CD14-positive monocyte (primary cell): ENCODE data around the gene ASAP3. TPM values are rescaled to one million over a fixed set of nuclear protein-coding genes. Genes with fewer than 3 reads are reported as not detected.

Experiments used
- DNase-seq, 3 donors: peaks; one replicate each; pipeline ENCODE4 v3.0.0-alpha.2; 2011 to 2022
- H2AFZ ChIP-seq: 2 replicates; pipeline ENCODE4 v1.6.0; 2012; ENCODE audit warnings: mild to moderate bottlenecking, low read depth, low read length, inconsistent platforms; ENCODE audit not compliant: insufficient read depth, poor library complexity, severe bottlenecking
- H3K27ac ChIP-seq, 2 donors: 1 replicate in 1 of 2; 2 replicates in 1 of 2; pipeline ENCODE4 v1.5.1; 2012 to 2013; ENCODE audit warnings: low read length in 2 of 2, control low read depth in 1 of 2, inconsistent platforms in 1 of 2, low read depth in 1 of 2, mild to moderate bottlenecking in 1 of 2
- H3K27me3 ChIP-seq, 2 donors: one replicate each; pipeline versions ENCODE4 v1.6.0 to v1.6.1; 2011 to 2013; ENCODE audit warnings: low read length in 2 of 2; ENCODE audit not compliant: control insufficient read depth in 2 of 2, insufficient read depth in 2 of 2
- H3K36me3 ChIP-seq, 2 donors: replicated peaks in 1 of 2; 1 replicate in 1 of 2; 2 replicates in 1 of 2; pipeline versions ENCODE4 v1.5.1 to v1.6.1; 2012 to 2013; ENCODE audit warnings: low read length in 2 of 2, control low read depth in 1 of 2, inconsistent platforms in 1 of 2, mild to moderate bottlenecking in 1 of 2; ENCODE audit not compliant: insufficient read depth in 2 of 2, control insufficient read depth in 1 of 2
- H3K4me1 ChIP-seq, 2 donors: 1 replicate in 1 of 2; 2 replicates in 1 of 2; pipeline versions ENCODE4 v1.5.1 to v1.6.1; 2012 to 2013; ENCODE audit warnings: low read length in 2 of 2, control low read depth in 1 of 2, inconsistent platforms in 1 of 2, mild to moderate bottlenecking in 1 of 2, moderate library complexity in 1 of 2; ENCODE audit not compliant: insufficient read depth in 2 of 2, control insufficient read depth in 1 of 2
- H3K4me2 ChIP-seq: replicated peaks from 2 replicates; pipeline ENCODE3; 2012; ENCODE audit warnings: low read length, moderate library complexity, mild to moderate bottlenecking; ENCODE audit not compliant: poor library complexity, severe bottlenecking; ENCODE audit errors: extremely low read depth
- H3K4me3 ChIP-seq, 3 experiments: fragments of 200-600 bp in 1 of 3; sonication (generic) in 1 of 3; replicated peaks in 1 of 3; 1 replicate in 2 of 3; 2 replicates in 1 of 3; pipeline ENCODE4 v1.5.1; 2011 to 2013; ENCODE audit warnings: low read length in 3 of 3, mild to moderate bottlenecking in 3 of 3, control low read depth in 2 of 3, low read depth in 2 of 3, inconsistent platforms in 1 of 3, moderate library complexity in 1 of 3
- H3K79me2 ChIP-seq: 2 replicates; pipeline ENCODE4 v1.6.0; 2012; ENCODE audit warnings: mild to moderate bottlenecking, control low read depth, inconsistent platforms, low read length, moderate library complexity; ENCODE audit not compliant: insufficient read depth
- H3K9ac ChIP-seq: 2 replicates; pipeline ENCODE4 v1.6.0; 2017; ENCODE audit warnings: low read length, mild to moderate bottlenecking; ENCODE audit not compliant: insufficient read depth, poor library complexity, severe bottlenecking
- H3K9me3 ChIP-seq, 2 donors: replicated peaks in 1 of 2; 1 replicate in 1 of 2; 2 replicates in 1 of 2; pipeline versions ENCODE4 v1.5.1 to v1.6.1; 2012 to 2013; ENCODE audit warnings: low read length in 2 of 2, control low read depth in 1 of 2; ENCODE audit not compliant: control insufficient read depth in 1 of 2, insufficient read depth in 1 of 2
- H4K20me1 ChIP-seq: 2 replicates; pipeline ENCODE4 v1.6.0; 2012; ENCODE audit warnings: mild to moderate bottlenecking, low read length, control low read depth, moderate library complexity; ENCODE audit not compliant: insufficient read depth
- H3K27ac Mint-ChIP-seq, 7 donors: one replicate each; pipeline ENCODE4 v1.8.0; 2020; ENCODE audit warnings: mild to moderate bottlenecking in 7 of 7, mixed read lengths in 7 of 7, moderate library complexity in 6 of 7, inconsistent platforms in 2 of 7
- H3K27me3 Mint-ChIP-seq, 3 donors: one replicate each; pipeline ENCODE4 v1.8.0; 2021 to 2022; ENCODE audit warnings: low read depth in 3 of 3, mild to moderate bottlenecking in 3 of 3, mixed read lengths in 3 of 3, moderate library complexity in 3 of 3, inconsistent platforms in 1 of 3
- H3K36me3 Mint-ChIP-seq, 2 donors: one replicate each; pipeline ENCODE4 v1.8.0; 2020; ENCODE audit warnings: mixed read lengths in 2 of 2, inconsistent platforms in 1 of 2, mild to moderate bottlenecking in 1 of 2
- H3K4me1 Mint-ChIP-seq: one replicate; pipeline ENCODE4 v1.8.0; 2020; ENCODE audit warnings: mild to moderate bottlenecking, mixed read lengths
- H3K4me3 Mint-ChIP-seq, 2 donors: one replicate each; pipeline ENCODE4 v1.8.0; 2020; ENCODE audit warnings: mild to moderate bottlenecking in 2 of 2, mixed read lengths in 2 of 2, moderate library complexity in 1 of 2
- H3K9me3 Mint-ChIP-seq, 7 donors: one replicate each; pipeline ENCODE4 v1.8.0; 2020 to 2022; ENCODE audit warnings: mixed read lengths in 7 of 7, mild to moderate bottlenecking in 6 of 7, moderate library complexity in 6 of 7, inconsistent platforms in 2 of 7
- WGBS: methylation state at CpG from one replicate; pipeline ENCODE4 v1.1.5; 2013; ENCODE audit warnings: missing lambda C conversion rate; ENCODE audit not compliant: insufficient coverage; 5-methylcytosine and 5-hydroxymethylcytosine counted together
- intact Hi-C, 2 donors: fragments of 100-400 bp; cut with micrococcal nuclease; formaldehyde crosslinking; loops; one replicate each; pipeline versions ENCODE4 v1.15.0 to v1.15.1; 2023
- polyA plus RNA-seq, 3 donors: library from polyadenylated mRNA; depleted of rRNA in 1 of 3; unstranded in 2 of 3; stranded (reverse) in 1 of 3; fragments of 300-500 nt in 2 of 3; fragments of >200 nt in 1 of 3; fragmentation: Illumina TruSeq in 2 of 3; gene quantifications; 1 replicate in 2 of 3; 2 replicates in 1 of 3; pipeline ENCODE4 v1.2.3, GENCODE V29; 2012 to 2021
- TF ChIP-seq, protein P1 (sequence below): fragments of 200-600 bp; IDR thresholded peaks from one replicate; pipeline ENCODE4 v1.8.0; 2022; ENCODE audit warnings: antibody characterized with exemption, mild to moderate bottlenecking

ASAP3 gene
- polyA plus RNA-seq, 3 donors = 0.27 to 1.1 TPM; not detected in 1

DNA sequence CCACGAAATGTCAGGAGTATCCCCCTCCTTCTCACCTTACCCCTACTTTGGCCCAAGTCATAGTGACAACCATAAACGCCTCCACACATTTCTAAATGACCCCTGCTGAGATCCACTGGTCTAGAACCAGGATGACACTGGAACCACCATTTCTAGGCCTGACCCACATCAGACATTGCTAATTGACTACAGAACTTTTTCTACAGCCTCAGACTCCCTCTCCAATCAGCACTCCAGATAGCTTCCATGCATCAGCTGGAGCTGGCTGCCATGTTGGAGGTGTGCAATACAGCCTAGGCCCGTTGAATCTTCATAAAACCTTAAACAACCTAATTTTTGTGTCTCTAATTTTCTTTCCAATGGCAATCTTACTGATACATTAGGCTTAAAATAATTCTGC, 78.0 kb downstream of the ASAP3 start:
- Histone ChIP-seq H3K79me2 (no peaks in the 10 kb centered on the region), H3K36me3 (no peaks in the 10 kb centered on the region), H3K4me2 (no peak overlapping the region), H3K4me3 (no peak overlapping the region), H3K4me1 (peaks cover 29 to 32% of the 10 kb centered on the region in 2 donors), H3K9ac (no peak overlapping the region), H3K27ac (no peak overlapping the region), H3K27me3 (no peaks in the 10 kb centered on the region), H2AFZ (no peak overlapping the region), H4K20me1 (no peaks in the 10 kb centered on the region), H3K9me3 (no peaks in the 10 kb centered on the region)
- Mint-ChIP-seq H3K27ac (no peak overlapping the region), H3K27me3 (peaks cover 1 to 3% (median 1%) of the 10 kb centered on the region in 3 donors), H3K9me3 (no peaks in the 10 kb centered on the region), H3K4me3 (no peak overlapping the region), H3K4me1 (peaks cover 35% of the 10 kb centered on the region), H3K36me3 (no peaks in the 10 kb centered on the region)
- DNase-seq = no peak
- TF ChIP-seq, protein P1, sequence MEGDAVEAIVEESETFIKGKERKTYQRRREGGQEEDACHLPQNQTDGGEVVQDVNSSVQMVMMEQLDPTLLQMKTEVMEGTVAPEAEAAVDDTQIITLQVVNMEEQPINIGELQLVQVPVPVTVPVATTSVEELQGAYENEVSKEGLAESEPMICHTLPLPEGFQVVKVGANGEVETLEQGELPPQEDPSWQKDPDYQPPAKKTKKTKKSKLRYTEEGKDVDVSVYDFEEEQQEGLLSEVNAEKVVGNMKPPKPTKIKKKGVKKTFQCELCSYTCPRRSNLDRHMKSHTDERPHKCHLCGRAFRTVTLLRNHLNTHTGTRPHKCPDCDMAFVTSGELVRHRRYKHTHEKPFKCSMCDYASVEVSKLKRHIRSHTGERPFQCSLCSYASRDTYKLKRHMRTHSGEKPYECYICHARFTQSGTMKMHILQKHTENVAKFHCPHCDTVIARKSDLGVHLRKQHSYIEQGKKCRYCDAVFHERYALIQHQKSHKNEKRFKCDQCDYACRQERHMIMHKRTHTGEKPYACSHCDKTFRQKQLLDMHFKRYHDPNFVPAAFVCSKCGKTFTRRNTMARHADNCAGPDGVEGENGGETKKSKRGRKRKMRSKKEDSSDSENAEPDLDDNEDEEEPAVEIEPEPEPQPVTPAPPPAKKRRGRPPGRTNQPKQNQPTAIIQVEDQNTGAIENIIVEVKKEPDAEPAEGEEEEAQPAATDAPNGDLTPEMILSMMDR = no peak
- intact Hi-C loops = no loop called here
- 100% methylated on average over 3 of the region's 3 CpGs for WGBS

DNA sequence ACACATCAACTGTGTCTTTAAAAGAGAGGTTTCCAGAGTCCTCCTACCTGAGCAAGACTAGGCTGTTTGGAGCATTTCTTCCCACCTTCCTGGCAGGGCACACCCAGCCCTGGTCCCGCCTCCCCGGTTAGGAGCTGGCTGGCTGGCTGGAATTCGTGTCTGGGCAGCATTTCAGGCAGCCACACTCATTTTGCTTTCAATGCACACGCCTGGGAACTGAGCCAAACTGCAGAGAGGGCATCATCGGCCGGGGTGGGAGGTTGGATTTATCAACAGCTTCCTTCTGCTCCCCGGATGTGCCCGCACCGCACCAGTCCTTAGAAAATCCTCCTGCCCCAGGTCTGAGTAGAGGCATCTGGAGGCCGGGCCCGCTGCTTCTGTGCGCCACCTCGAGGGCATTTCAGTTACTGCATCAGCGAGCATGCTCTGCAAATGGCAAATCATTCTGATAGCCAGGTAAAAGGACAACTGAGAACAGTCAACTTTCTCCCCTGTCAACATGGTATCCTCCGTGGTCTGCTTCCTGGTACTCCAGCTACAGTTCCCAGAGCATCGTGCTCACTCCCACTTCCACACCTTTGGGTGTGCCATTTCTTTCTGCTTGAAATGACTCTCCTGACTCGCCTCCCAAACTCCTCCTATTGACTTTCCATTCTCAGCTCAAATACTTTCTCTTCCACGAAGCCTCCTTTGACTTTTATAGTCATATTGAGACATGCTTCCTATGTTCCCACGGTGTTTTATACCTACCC, 80.1 kb downstream of the ASAP3 start:
- Histone ChIP-seq H3K4me1 (peaks cover 32 to 38% of the 10 kb centered on the region in 2 donors), H4K20me1 (no peaks in the 10 kb centered on the region), H2AFZ (peak overlapping the region; percentile 51), H3K27me3 (no peaks in the 10 kb centered on the region), H3K9ac (no peak overlapping the region), H3K4me2 (peak overlapping the region; percentile 47), H3K27ac (peak overlapping the region in 1 of 2 donors; percentile 49), H3K36me3 (no peaks in the 10 kb centered on the region), H3K9me3 (no peaks in the 10 kb centered on the region), H3K79me2 (no peaks in the 10 kb centered on the region), H3K4me3 (peak overlapping the region in 1 of 3 experiments; percentile 46)
- TF ChIP-seq, protein P1 = peak; percentile 94
- Mint-ChIP-seq H3K27me3 (peaks cover 0 to 1% (median 0%) of the 10 kb centered on the region in 3 donors), H3K36me3 (no peaks in the 10 kb centered on the region), H3K4me3 (peak overlapping the region in 1 of 2 donors; percentile 59), H3K9me3 (no peaks in the 10 kb centered on the region), H3K4me1 (peaks cover 43% of the 10 kb centered on the region), H3K27ac (peak overlapping the region in 3 of 7 donors; percentile 22 to 49 (median 23))
- intact Hi-C loops = loop anchor here in 1 of 2 donors (5.0 kb wide), 1 partner anchor 62 kb away; the partner anchor contains the start of gene HNRNPR
- peak; percentile 63 to 76 (median 68) for DNase-seq
- 16% methylated on average over 17 of the region's 19 CpGs for WGBS
